CD4-positive, alpha-beta T cell treated with Interleukin-6 at 100 ng/mL for 8 hours (primary cell): ENCODE results near the gene ZNF132.

ENCODE experiments used
- DNase-seq: peaks from one replicate; pipeline ENCODE4 v3.0.0-alpha.2; 2020; ENCODE audit warnings: mixed read lengths, low spot score

The ZNF132 gene

DNA sequence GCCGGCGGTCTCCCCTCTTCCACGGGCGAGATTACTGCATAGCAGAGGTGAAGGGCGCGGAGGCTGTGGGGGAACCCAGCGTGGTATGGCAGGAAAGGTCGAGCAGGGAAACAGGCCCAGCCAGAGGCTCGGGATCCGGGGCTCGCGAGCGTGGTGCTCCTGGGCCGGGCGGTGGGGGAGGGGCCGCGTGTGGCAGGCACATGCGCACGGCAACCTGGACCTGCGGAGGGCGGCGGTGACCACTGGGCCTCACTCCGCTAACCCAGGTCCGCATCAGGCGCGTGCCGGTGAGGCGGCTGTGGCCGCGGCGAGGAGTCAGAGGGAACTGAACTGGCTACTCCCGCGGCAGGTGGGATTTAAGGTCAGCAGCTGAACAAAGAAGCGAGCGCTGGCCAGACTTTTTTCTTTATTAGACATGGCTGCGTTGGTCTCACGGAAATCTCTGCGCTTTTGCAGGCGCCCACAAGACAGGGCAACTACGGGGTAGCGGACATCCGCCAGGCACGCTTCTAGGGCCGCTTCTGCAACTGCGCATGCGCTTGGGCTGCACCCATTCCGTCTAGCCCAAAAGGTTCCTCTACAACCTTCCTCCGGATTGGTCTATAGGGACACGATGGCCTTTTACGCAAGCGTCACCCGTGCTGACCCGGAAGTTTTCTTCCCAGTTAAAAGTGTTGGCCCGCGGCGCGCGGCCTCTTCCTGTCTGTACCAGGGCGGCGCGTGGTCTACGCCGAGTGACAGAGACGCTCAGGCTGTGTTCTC is 53.2 kb downstream of the ZNF132 start, which contains the start of gene RPS5:
TSS of gene RPS5 (plus strand) at position 694 of the 762 bp plus-strand sequence. CDS start 869 bp downstream, outside the sequence.
- peak; percentile 99 for DNase-seq

DNA sequence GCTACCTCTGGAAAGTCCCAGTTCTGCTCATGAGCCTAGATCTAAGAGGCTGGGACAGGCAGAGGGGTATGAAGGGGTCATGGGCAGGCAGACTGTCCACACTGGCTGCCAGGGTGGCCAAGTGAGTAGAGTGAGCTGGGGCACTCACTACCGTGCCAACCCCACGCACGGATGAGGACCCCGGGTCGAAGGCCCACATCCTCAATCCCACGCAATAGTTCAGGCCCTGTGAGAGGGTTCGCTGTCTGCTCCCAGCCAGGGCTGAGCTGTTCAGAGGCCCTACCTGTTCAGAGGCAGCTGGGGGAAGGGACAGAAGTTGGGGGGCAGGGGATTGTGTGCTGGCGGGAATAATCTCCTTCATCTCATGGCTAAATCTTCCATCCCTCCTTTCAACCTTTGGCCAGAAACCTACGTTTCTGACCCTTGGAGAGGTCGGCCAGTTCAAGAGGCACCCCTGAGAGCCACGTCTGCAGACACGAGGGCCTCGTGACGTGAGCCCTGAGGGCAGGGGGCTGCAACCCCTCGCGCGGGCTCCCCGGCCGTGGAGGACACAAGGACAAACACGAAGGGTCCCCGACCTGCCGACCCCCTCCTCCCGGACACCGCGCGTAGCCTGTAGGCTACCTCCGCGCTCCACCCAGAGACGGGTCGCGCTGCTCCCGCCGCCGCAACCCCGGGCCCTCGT is 53.9 kb downstream of the ZNF132 start:
- DNase-seq, result no peak

- DNase-seq, result no peak
These were observed 54.6 kb downstream of the ZNF132 start for GRCh38 chr19:58385313-58385890.

DNA sequence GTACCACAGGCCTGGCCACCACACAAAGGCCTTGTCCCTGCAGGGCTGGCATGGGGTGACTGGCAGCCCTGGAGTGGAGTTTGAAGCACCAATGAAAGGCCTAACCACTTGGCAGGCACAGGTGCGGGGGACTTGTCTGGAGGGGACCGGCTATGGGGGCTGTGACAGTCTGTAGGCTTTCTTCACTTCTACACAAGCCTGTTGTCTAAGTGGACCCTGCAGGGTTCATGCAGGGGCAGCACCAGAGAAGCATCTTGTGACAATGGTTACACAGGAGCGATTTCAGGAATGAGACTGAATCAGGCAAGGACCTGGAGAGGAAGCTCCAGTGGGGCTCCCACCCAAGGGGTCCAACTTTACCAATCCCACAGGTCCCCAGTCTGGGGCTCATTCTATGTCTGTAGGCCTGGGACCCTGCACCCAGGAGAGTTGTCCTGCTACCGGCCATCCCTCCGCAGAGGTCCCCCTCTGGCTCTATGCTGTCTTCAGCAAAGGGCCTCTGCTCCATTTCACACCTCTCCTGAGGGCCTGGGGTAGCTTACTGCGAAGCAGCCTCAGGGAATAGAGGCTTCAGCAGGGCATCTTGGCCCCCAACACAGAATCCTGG is 56.9 kb downstream of the ZNF132 start:
- no peak for DNase-seq
